Smooth muscle cell (in vitro differentiated cells): ENCODE results near the gene POLR1A. TPM values are rescaled to one million over a fixed set of nuclear protein-coding genes. Genes with fewer than 3 reads are reported as not detected.

Experiments used
- DNase-seq: peaks from one replicate; lab custom pipeline; 2025; ENCODE audit not compliant: unreplicated experiment; lab: John Stamatoyannopoulos, UW
- H2AFZ ChIP-seq: fragments of 200-600 bp; sonication (generic); 2 replicates; pipeline ENCODE4 v1.6.0; 2016; ENCODE audit warnings: antibody characterized with exemption, low read depth, mild to moderate bottlenecking
- H3F3A ChIP-seq: fragments of 200-600 bp; sonication (generic); 2 replicates; pipeline ENCODE4 v1.6.0; 2017; ENCODE audit warnings: antibody characterized with exemption, low read depth
- H3K27ac ChIP-seq: fragments of 200-600 bp; sonication (generic); 2 replicates; pipeline ENCODE4 v1.5.1; 2016; ENCODE audit warnings: low read depth, mild to moderate bottlenecking
- H3K27me3 ChIP-seq: fragments of 200-600 bp; sonication (generic); 2 replicates; pipeline ENCODE4 v1.6.1; 2016; ENCODE audit warnings: low read depth, mild to moderate bottlenecking
- H3K36me3 ChIP-seq: fragments of 200-600 bp; sonication (generic); 2 replicates; pipeline ENCODE4 v1.5.1; 2016; ENCODE audit warnings: low read depth
- H3K4me1 ChIP-seq: fragments of 200-600 bp; sonication (generic); 2 replicates; pipeline ENCODE4 v1.5.1; 2016; ENCODE audit warnings: low read depth
- H3K4me2 ChIP-seq: fragments of 200-600 bp; sonication (generic); 2 replicates; pipeline ENCODE4 v1.6.0; 2016; ENCODE audit warnings: mild to moderate bottlenecking
- H3K4me3 ChIP-seq: fragments of 200-600 bp; sonication (generic); 2 replicates; pipeline ENCODE4 v1.5.1; 2016; ENCODE audit warnings: mild to moderate bottlenecking
- H3K79me2 ChIP-seq: fragments of 200-600 bp; sonication (generic); 2 replicates; pipeline ENCODE4 v1.6.0; 2016; ENCODE audit warnings: low read depth, mild to moderate bottlenecking
- H3K9ac ChIP-seq: fragments of 200-600 bp; sonication (generic); 2 replicates; pipeline ENCODE4 v1.6.0; 2016; ENCODE audit warnings: low read depth
- H3K9me3 ChIP-seq: fragments of 200-600 bp; sonication (generic); replicated peaks from 2 replicates; pipeline ENCODE4 v1.5.1; 2016; ENCODE audit warnings: low read depth
- H4K20me1 ChIP-seq: fragments of 200-600 bp; sonication (generic); 2 replicates; pipeline ENCODE4 v1.6.0; 2016; ENCODE audit warnings: low read depth
- CTCF ChIP-seq: fragments of 200-600 bp; sonication (generic); IDR thresholded peaks from 2 replicates; pipeline ENCODE4 v1.5.1; 2017; ENCODE audit warnings: borderline replicate concordance, mild to moderate bottlenecking, antibody characterized with exemption; ENCODE audit not compliant: insufficient read depth, poor library complexity, severe bottlenecking
- WGBS: methylation state at CpG from one replicate; pipeline ENCODE4 v1.1.7; 2016; ENCODE audit warnings: low lambda C conversion rate; 5-methylcytosine and 5-hydroxymethylcytosine counted together
- polyA plus RNA-seq: library from polyadenylated mRNA; unstranded; fragments of >200 nt; fragmentation: Nextera tagmentation; extraction: Ambion mirVana; gene quantifications from 2 replicates; pipeline ENCODE4 v1.2.1, GENCODE V29; 2016
- total RNA-seq: library from RNA; depleted of rRNA; stranded (reverse); fragments of >200 nt; gene quantifications from 2 replicates; pipeline ENCODE4 v1.2.3, GENCODE V29; 2014

The POLR1A gene
- total and polyA plus RNA-seq, 2 experiments from 2014 or later = 4.9 to 20.8 TPM

DNA sequence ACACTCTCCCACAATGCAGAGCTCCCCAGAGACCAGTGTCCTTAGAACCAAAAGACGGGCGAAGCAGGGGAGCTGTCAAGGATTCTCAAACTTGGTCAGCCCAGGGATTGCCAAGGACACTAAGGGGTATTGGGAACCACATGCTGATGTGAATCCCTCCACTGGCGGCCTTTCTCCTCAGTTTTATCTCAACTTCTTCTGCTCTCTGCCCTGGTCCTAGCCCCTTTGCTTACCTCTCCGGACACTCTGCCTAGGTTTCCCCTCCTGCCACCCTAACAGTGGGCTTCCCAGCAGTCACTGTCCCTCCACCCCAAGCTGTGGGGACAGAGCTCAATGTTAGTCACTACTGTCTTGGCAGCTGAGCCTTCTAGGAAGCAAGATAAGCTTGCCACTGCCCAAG lies 61.1 kb downstream of the POLR1A start:
- TF ChIP-seq CTCF = no peak
- Histone ChIP-seq H3F3A (no peaks in the 10 kb centered on the region), H3K9me3 (no peaks in the 10 kb centered on the region), H3K27me3 (no peaks in the 10 kb centered on the region), H3K79me2 (no peaks in the 10 kb centered on the region), H3K4me1 (no peaks in the 10 kb centered on the region), H4K20me1 (no peaks in the 10 kb centered on the region), H2AFZ (no peak overlapping the region), H3K4me2 (no peak overlapping the region), H3K36me3 (peaks cover 21% of the 10 kb centered on the region), H3K9ac (no peak overlapping the region), H3K27ac (no peak overlapping the region), H3K4me3 (no peak overlapping the region)
- 99% methylated on average over 4 of the region's 4 CpGs for WGBS
- no peak for DNase-seq

DNA sequence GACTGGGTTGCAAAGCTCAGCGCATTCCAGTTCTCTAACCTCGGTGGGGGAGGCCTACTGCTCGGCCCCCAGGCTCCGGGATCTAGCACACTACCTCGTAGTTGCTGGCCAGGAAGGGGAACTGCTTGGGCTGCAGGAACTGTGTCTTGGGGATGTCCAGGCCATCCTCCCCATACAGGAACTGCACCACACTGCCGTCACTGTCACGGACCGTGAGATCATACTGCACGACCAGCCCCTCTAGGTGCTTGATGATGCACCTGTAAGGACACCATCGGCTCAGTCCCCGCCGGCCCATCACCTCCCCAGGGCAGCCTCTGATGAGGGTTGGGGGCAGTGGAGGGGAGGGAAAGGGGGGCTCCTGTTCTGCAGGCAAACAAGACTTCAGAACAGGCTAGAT lies 61.6 kb downstream of the POLR1A start:
- no peak overlapping the region for H3K27ac ChIP-seq
- H3K79me2 ChIP-seq = no peaks in the 10 kb centered on the region
- no peak overlapping the region for H2AFZ ChIP-seq
- H4K20me1 ChIP-seq = no peaks in the 10 kb centered on the region
- H3K36me3 ChIP-seq = peaks cover 17% of the 10 kb centered on the region
- H3K4me1 ChIP-seq = no peaks in the 10 kb centered on the region
- H3K4me3 ChIP-seq = no peak overlapping the region
- no peak overlapping the region for H3K9ac ChIP-seq
- DNase-seq = no peak
- no peaks in the 10 kb centered on the region for H3K9me3 ChIP-seq
- no peak for TF ChIP-seq CTCF
- no peaks in the 10 kb centered on the region for H3K27me3 ChIP-seq
- WGBS = 93% methylated on average over 12 of the region's 12 CpGs
- no peaks in the 10 kb centered on the region for H3F3A ChIP-seq
- H3K4me2 ChIP-seq = no peak overlapping the region

DNA sequence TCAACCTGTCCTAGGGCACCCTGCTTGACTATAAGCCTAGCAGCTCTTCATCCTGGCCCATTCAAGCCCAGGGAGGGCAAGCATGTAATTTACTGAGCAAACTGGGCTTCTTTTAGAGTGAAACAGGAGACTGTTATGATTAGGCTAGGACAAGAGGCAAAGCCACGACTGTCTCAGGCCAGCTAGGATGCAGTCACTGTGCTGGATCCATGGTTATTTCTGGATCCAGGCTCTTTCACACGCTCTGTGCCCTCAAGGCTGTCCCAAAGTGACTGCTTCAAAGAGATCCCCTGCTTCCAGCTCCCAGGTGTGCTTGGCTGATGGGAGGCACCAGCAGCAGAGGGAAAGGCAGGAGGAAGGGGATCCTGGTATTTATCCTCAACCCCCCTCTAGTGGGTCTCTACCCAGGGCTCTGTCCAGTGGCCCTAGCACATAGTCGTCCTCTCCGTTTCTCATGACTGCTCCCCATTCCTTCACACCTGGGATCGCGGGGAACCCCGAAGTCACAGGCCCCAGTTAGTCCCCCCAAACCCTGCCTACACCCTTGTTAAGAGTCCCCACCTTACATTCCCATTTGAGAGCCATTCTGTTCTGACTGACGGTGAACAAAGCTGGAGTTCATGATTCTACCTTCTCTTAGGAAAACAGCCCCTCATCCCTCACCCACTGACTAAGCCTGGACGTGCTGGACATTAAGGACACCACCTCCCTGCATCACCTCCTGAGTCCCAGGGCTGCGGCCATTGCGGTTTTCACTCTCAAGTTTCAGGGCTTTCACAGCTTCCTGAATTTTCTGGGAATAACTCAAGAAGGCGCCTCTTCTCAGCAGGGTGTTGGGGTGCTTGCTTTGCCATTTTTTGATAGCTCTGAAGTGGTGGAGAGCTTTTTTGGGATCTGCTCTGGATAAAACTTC lies 63.2 kb downstream of the POLR1A start:
- Histone ChIP-seq H3K9me3 (no peaks in the 10 kb centered on the region), H3K27me3 (no peaks in the 10 kb centered on the region), H3K4me3 (no peak overlapping the region), H3F3A (peaks cover 2% of the 10 kb centered on the region), H4K20me1 (no peaks in the 10 kb centered on the region), H2AFZ (no peak overlapping the region), H3K4me1 (no peaks in the 10 kb centered on the region), H3K36me3 (peaks cover 11% of the 10 kb centered on the region), H3K9ac (no peak overlapping the region), H3K4me2 (no peak overlapping the region), H3K27ac (no peak overlapping the region), H3K79me2 (no peaks in the 10 kb centered on the region)
- no peak for DNase-seq
- 96% methylated on average over 12 of the region's 12 CpGs for WGBS
- no peak for TF ChIP-seq CTCF
